ENCODE results near the gene MYO10. TPM values are rescaled to one million over a fixed set of nuclear protein-coding genes. Genes with fewer than 3 reads are reported as not detected.

Gene MYO10
- total and polyA plus RNA-seq, 8 donors: 32.6 to 71.5 (median 65.0) TPM

DNA sequence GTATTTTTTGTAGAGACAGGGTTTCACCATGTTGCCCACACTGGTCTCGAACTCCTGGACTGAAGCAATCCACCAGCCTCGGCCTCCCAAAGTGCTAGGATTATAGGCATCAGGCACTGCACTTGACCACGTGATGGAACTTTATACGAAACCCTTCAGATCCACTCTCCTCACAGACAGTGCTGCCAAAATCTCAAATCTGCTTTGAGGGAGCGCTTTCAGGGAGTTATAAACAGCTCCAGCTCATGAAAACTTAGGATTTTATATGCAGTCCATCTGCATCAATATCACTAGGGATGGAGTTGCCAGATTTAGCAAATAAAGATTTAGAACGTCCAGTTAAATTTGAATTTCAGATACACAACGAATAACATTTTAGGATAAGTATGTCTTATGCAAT, 25.0 kb upstream of the MYO10 start:
- Histone ChIP-seq H3K27ac (no peak overlapping the region), H3K27me3 (no peaks in the 10 kb centered on the region), H3K36me3 (no peaks in the 10 kb centered on the region), H3K4me3 (no peak overlapping the region), H3K9me3 (no peaks in the 10 kb centered on the region), H3K4me1 (no peaks in the 10 kb centered on the region)
- ATAC-seq (no peak), DNase-seq (no peak)
- intact Hi-C loops (cut with DNase I): no loop called here
- TF ChIP-seq, protein P1, sequence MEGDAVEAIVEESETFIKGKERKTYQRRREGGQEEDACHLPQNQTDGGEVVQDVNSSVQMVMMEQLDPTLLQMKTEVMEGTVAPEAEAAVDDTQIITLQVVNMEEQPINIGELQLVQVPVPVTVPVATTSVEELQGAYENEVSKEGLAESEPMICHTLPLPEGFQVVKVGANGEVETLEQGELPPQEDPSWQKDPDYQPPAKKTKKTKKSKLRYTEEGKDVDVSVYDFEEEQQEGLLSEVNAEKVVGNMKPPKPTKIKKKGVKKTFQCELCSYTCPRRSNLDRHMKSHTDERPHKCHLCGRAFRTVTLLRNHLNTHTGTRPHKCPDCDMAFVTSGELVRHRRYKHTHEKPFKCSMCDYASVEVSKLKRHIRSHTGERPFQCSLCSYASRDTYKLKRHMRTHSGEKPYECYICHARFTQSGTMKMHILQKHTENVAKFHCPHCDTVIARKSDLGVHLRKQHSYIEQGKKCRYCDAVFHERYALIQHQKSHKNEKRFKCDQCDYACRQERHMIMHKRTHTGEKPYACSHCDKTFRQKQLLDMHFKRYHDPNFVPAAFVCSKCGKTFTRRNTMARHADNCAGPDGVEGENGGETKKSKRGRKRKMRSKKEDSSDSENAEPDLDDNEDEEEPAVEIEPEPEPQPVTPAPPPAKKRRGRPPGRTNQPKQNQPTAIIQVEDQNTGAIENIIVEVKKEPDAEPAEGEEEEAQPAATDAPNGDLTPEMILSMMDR (IDR thresholded peaks at IDR 0.05): no peak

DNA sequence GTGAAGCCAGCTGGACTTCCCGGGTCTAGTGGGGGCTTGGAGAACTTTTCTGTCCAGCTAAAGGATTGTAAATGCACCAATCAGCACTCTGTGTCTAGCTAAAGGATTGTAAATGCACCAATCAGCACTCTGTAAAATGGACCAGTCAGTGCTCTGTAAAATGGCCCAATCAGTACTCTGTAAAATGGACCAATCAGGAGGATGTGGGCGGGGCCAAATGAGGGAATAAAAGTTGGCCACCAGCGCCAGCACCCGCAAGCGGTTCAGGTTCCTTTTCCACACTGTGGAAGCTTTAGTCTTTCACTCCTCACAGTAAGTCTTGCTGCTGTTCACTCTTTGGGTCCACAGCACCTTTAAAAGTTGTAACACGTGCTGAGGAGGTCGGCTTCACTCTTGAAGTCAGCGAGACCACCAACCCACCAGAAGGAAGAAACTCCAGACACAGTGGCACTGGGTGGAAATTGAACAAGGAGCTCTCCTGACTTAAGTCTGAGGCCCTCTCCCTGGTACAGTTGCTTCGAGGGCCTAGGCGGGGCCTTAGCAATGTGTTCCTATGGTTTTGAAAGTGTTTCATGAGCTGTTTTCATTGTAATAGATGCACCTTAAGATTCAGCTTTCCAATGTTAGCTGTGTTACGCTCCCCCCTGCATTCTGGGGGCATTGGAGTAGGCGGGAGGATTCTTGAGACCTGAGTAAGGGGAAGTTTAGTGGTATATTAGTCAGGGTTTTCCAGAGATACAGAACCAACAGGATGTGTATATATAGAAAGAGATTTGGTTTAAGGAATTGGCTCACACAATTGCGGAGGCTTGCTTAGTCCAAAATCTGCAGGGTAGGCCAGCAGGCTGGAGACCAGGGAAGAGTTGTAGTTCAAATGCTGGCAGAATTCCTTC, 21.5 kb upstream of the MYO10 start:
- H3K27me3 ChIP-seq: no peaks in the 10 kb centered on the region
- H3K4me1 ChIP-seq: no peaks in the 10 kb centered on the region
- DNase-seq (no peak), ATAC-seq (peak; percentile 52)
- no peak overlapping the region for H3K4me3 ChIP-seq
- H3K36me3 ChIP-seq: no peaks in the 10 kb centered on the region
- TF ChIP-seq, protein P1 (IDR thresholded peaks at IDR 0.05): no peak
- H3K27ac ChIP-seq: no peak overlapping the region
- no peaks in the 10 kb centered on the region for H3K9me3 ChIP-seq
- intact Hi-C loops (cut with DNase I): no loop called here

DNA sequence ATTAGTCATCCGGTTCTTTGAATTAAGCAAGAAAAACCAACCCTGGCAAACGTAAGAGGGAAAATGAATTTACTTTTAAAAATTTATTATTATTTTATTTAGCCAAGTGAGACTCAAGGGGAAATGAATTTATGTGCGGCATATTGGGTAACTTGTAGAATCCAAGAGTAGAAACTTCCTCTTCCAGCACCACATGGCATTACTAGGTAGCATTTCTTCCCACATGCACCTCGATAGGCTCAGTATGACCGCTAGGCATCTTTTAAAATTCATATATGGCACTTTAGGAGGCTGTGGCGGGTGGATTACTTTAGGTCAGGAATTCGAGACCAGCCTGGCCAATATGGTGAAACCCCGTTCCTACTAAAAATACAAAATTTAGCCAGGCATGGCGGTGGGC, 17.6 kb upstream of the MYO10 start:
- Histone ChIP-seq H3K4me1 (no peaks in the 10 kb centered on the region), H3K36me3 (no peaks in the 10 kb centered on the region), H3K4me3 (no peak overlapping the region), H3K27ac (no peak overlapping the region), H3K27me3 (no peaks in the 10 kb centered on the region), H3K9me3 (no peaks in the 10 kb centered on the region)
- no peak for ATAC-seq
- intact Hi-C loops (cut with DNase I): no loop called here
- DNase-seq: no peak
- TF ChIP-seq, protein P1 (IDR thresholded peaks at IDR 0.05): no peak

DNA sequence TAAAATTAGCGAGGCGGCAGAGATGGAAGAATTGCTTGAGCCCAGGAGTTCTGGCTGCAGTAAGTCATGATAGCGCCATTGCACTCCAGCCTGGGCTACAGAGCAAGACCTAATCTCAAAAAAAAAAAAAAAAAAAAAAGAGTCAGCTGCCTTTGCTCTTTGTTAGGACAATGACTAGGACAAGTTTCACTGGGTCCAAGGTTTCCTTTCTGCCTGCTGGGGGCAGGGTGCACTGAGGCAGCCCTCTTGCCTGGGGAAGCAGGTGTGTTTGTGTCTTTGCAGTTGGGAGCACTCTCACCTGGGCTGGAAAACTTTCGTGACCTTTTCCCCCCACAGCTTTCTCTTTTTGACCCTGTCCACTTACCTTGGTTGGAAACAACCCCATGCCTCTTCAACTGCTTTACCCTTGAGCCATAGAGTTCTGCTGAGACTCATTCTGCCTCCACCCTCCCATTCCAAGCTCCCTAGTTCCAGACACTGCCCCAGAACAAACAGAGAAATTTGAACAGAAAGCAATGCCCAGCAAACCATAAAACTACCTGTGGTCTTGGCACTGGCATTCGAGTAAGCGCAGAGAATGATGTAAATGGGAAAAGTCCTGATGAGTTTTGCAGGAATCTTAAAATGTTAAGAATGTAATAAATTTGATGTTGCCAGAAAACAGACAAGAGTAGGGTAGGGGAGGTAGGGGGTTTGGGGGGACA, 17.0 kb upstream of the MYO10 start:
- H3K4me3 ChIP-seq: no peak overlapping the region
- TF ChIP-seq, protein P1 (IDR thresholded peaks at IDR 0.05): no peak
- no peaks in the 10 kb centered on the region for H3K4me1 ChIP-seq
- intact Hi-C loops (cut with DNase I): no loop called here
- no peak overlapping the region for H3K27ac ChIP-seq
- DNase-seq (no peak), ATAC-seq (no peak)
- no peaks in the 10 kb centered on the region for H3K36me3 ChIP-seq
- H3K9me3 ChIP-seq: no peaks in the 10 kb centered on the region
- H3K27me3 ChIP-seq: no peaks in the 10 kb centered on the region

DNA sequence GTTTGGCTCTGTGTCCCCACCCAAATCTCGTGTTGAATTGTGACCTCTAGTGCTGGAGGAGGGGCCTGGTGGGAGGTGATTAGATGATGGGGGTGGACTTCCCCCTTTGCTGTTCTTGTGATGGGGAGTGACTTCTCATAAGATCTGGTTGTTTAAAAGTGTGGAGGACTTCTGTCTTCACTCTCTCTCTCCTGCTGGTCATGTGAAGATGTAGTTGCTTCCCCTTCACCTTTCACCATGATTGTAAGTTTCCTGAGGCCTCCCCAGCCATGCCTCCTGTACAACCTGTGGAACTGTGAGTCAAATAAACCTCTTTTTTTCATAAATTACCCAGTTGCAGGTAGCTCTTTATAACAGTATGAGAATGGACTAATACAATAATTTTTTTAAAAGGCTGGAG, 10.6 kb upstream of the MYO10 start:
- ATAC-seq (no peak), DNase-seq (no peak)
- Histone ChIP-seq H3K27ac (no peak overlapping the region), H3K4me3 (no peak overlapping the region), H3K36me3 (no peaks in the 10 kb centered on the region), H3K9me3 (peaks cover 0 to 20% of the 10 kb centered on the region in 2 donors), H3K4me1 (no peaks in the 10 kb centered on the region), H3K27me3 (no peaks in the 10 kb centered on the region)
- intact Hi-C loops (cut with DNase I): no loop called here
- TF ChIP-seq, protein P1 (IDR thresholded peaks at IDR 0.05): no peak

Measured in left lung (tissue), 10 donors.